Stimulated activated CD4-positive, alpha-beta T cell treated with anti-CD3 and anti-CD28 coated beads, Interleukin-15, amount 100 ng/mL, for 1 hour (primary cell): ENCODE measurements around the gene KRTAP5-5.

Experiments used
- DNase-seq, 2 donors: peaks; one replicate each; pipeline ENCODE4 v3.0.0-alpha.2; 2020; ENCODE audit warnings: low read depth in 1 of 2, low spot score in 1 of 2

Gene KRTAP5-5

GRCh38 chr11:1674173-1675131 is 44.9 kb downstream of the KRTAP5-5 start:
- DNase-seq = no peak

DNA sequence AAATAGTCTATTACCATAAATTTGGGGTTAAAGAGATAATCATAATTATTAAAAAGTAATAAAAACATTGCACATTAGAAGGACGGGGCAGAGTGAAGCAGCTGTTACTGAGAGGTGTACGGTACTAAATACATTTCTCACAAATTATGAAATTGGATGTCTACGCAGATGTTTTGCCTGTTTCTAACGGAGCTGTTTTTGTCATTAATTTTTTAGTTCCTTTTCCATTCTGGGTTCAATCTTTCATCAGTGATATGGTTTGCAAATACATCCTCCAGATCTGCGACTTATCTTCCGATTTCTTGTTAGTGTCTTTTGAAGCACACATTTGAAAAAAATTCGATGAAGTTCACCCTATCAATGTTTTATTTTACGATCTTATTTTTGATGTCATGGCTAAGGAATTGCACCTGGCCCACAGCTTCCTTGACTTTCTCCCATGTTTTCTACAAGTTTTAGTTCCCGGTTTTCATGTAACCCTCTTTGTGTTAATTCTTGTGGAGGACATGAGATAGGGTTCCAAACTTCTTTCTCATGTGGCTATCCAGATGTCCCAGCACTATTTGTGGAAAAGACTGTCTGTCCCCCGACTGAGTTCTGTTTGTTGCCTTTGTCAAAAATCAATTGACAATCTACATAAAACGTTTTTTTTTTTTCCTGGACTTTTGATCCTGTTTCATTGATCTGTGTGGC is 46.1 kb downstream of the KRTAP5-5 start:
- DNase-seq = no peak

GRCh38 chr11:1676229-1676740 is 46.7 kb downstream of the KRTAP5-5 start:
- DNase-seq = no peak

GRCh38 chr11:1679881-1680280 is 50.3 kb downstream of the KRTAP5-5 start:
- DNase-seq = no peak
